ENCODE results near the gene LAGE3.

Gene LAGE3

GRCh38 chrX:154486396-154487207 lies 7.5 kb upstream of the LAGE3 start, which contains the start of gene UBL4A:
Gene UBL4A (minus strand): TSS chrX:154486615. CDS start chrX:154486584, 31 bp downstream.
- TF ChIP-seq SPI1 (IDR thresholded peaks at IDR 0.05; ENCODE audit: borderline replicate concordance, low read depth) (no peak), REST (IDR thresholded peaks at IDR 0.05; ENCODE audit: insufficient replicate concordance, low read depth) (no peak), GABPA (IDR thresholded peaks at IDR 0.05; ENCODE audit: low read depth) (no peak), POLR2AphosphoS5 (IDR thresholded peaks at IDR 0.05; ENCODE audit: low read depth) (no peak), CTCF (IDR thresholded peaks at IDR 0.05; ENCODE audit: insufficient read depth, low read length) (no peak)
- DNase-seq (ENCODE audit: low read depth in 1 of 2, low spot score in 1 of 2), result peak; percentile 26 to 38
- Histone ChIP-seq H3K27me3 (ENCODE audit: insufficient read depth, poor library complexity, severe bottlenecking) (no peaks in the 10 kb centered on the region), H3K27ac (replicated peaks) (peak within 1 kb of the TSS; percentile 80), H3K4me3 (replicated peaks; ENCODE audit: insufficient read depth, low read length) (peak within 1 kb of the TSS; percentile 59)

- Histone ChIP-seq H3K27ac (replicated peaks) (peak overlapping the region; percentile 80), H3K27me3 (ENCODE audit: insufficient read depth, poor library complexity, severe bottlenecking) (no peaks in the 10 kb centered on the region), H3K4me3 (replicated peaks; ENCODE audit: insufficient read depth, low read length) (peak overlapping the region; percentile 59)
- TF ChIP-seq GABPA (IDR thresholded peaks at IDR 0.05; ENCODE audit: low read depth), result no peak
- no peak for TF ChIP-seq CTCF (IDR thresholded peaks at IDR 0.05; ENCODE audit: insufficient read depth, low read length)
- TF ChIP-seq REST (IDR thresholded peaks at IDR 0.05; ENCODE audit: insufficient replicate concordance, low read depth), result no peak
- no peak for TF ChIP-seq SPI1 (IDR thresholded peaks at IDR 0.05; ENCODE audit: borderline replicate concordance, low read depth)
- peak in 1 of 2 experiments; percentile 22 for DNase-seq (ENCODE audit: low read depth in 1 of 2, low spot score in 1 of 2)
Observed at GRCh38 chrX:154486052-154486395, 6.9 kb upstream of the LAGE3 start.

GRCh38 chrX:154485150-154486051 lies 6.3 kb upstream of the LAGE3 start:
- TF ChIP-seq POLR2AphosphoS5 (IDR thresholded peaks at IDR 0.05; ENCODE audit: low read depth), result no peak
- TF ChIP-seq SPI1 (IDR thresholded peaks at IDR 0.05; ENCODE audit: borderline replicate concordance, low read depth), result no peak
- no peak for TF ChIP-seq CTCF (IDR thresholded peaks at IDR 0.05; ENCODE audit: insufficient read depth, low read length)
- TF ChIP-seq GABPA (IDR thresholded peaks at IDR 0.05; ENCODE audit: low read depth), result no peak
- no peak for TF ChIP-seq REST (IDR thresholded peaks at IDR 0.05; ENCODE audit: insufficient replicate concordance, low read depth)
- Histone ChIP-seq H3K27me3 (ENCODE audit: insufficient read depth, poor library complexity, severe bottlenecking) (no peaks in the 10 kb centered on the region), H3K4me3 (replicated peaks; ENCODE audit: insufficient read depth, low read length) (peak overlapping the region; percentile 59), H3K27ac (replicated peaks) (peak overlapping the region; percentile 80)
- DNase-seq (ENCODE audit: low read depth in 1 of 2, low spot score in 1 of 2), result no peak

Measured in HL-60 (cell line).